Neural cell (in vitro differentiated cells): Measurements from ENCODE around the gene FCGR3B.
"Not testable (repeated sequence)": the region's sequence is repeated elsewhere in the genome, so short reads cannot be mapped to it uniquely, and the experiment has no call there.

Experiments
- POLR2AphosphoS5 ChIP-seq: IDR thresholded peaks from 2 replicates; pipeline ENCODE4 v1.6.1; 2012
- SMC3 ChIP-seq: fragments of 450-650 bp; conservative IDR thresholded peaks from 2 replicates; pipeline ENCODE4 v1.6.1; 2014; ENCODE audit warnings: antibody characterized with exemption, mild to moderate bottlenecking, moderate library complexity; ENCODE audit not compliant: poor library complexity
- TAF1 ChIP-seq: IDR thresholded peaks from 2 replicates; pipeline ENCODE4 v1.6.1; 2012; ENCODE audit warnings: low read depth
- TF ChIP-seq, protein P1 (sequence below): fragments of 450-650 bp; IDR thresholded peaks from 2 replicates; pipeline ENCODE4 v1.5.1; 2014; ENCODE audit warnings: antibody characterized with exemption, mild to moderate bottlenecking, moderate library complexity; ENCODE audit not compliant: poor library complexity, severe bottlenecking

GRCh38 chr1:161612322-161613141 is 18.4 kb downstream of the FCGR3B start:
- TF ChIP-seq, protein P1, sequence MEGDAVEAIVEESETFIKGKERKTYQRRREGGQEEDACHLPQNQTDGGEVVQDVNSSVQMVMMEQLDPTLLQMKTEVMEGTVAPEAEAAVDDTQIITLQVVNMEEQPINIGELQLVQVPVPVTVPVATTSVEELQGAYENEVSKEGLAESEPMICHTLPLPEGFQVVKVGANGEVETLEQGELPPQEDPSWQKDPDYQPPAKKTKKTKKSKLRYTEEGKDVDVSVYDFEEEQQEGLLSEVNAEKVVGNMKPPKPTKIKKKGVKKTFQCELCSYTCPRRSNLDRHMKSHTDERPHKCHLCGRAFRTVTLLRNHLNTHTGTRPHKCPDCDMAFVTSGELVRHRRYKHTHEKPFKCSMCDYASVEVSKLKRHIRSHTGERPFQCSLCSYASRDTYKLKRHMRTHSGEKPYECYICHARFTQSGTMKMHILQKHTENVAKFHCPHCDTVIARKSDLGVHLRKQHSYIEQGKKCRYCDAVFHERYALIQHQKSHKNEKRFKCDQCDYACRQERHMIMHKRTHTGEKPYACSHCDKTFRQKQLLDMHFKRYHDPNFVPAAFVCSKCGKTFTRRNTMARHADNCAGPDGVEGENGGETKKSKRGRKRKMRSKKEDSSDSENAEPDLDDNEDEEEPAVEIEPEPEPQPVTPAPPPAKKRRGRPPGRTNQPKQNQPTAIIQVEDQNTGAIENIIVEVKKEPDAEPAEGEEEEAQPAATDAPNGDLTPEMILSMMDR = not testable (repeated sequence)
- peak; percentile 42 for TF ChIP-seq TAF1
- not testable (repeated sequence) for TF ChIP-seq SMC3, POLR2AphosphoS5
